Tibial nerve (tissue), 4 donors: Measurements from ENCODE around the gene GRB2.

Experiments used
- EP300 ChIP-seq, 2 donors: sonication (generic); formaldehyde crosslinking; IDR thresholded peaks; one replicate each; pipeline ENCODE4 v1.6.1; 2017; ENCODE audit warnings: antibody characterized with exemption in 2 of 2, mild to moderate bottlenecking in 1 of 2
- POLR2A ChIP-seq, 2 donors: fragments of 450-650 bp; IDR thresholded peaks; one replicate each; pipeline ENCODE4 v1.6.1; 2017; ENCODE audit warnings: antibody characterized with exemption in 2 of 2, mild to moderate bottlenecking in 2 of 2, moderate library complexity in 2 of 2
- TF ChIP-seq, protein P1 (sequence below), 5 experiments: fragments of 200-600 bp in 3 of 5; fragments of 450-650 bp in 2 of 5; sonication (generic) in 3 of 5; IDR thresholded peaks; one replicate each; pipeline ENCODE4 v1.5.1; 2016 to 2019; ENCODE audit warnings: antibody characterized with exemption in 5 of 5, mild to moderate bottlenecking in 3 of 5, moderate library complexity in 2 of 5

- TF ChIP-seq EP300 (IDR thresholded peaks at IDR 0.05) (no peak), POLR2A (IDR thresholded peaks at IDR 0.05) (no peak)
- TF ChIP-seq, protein P1, sequence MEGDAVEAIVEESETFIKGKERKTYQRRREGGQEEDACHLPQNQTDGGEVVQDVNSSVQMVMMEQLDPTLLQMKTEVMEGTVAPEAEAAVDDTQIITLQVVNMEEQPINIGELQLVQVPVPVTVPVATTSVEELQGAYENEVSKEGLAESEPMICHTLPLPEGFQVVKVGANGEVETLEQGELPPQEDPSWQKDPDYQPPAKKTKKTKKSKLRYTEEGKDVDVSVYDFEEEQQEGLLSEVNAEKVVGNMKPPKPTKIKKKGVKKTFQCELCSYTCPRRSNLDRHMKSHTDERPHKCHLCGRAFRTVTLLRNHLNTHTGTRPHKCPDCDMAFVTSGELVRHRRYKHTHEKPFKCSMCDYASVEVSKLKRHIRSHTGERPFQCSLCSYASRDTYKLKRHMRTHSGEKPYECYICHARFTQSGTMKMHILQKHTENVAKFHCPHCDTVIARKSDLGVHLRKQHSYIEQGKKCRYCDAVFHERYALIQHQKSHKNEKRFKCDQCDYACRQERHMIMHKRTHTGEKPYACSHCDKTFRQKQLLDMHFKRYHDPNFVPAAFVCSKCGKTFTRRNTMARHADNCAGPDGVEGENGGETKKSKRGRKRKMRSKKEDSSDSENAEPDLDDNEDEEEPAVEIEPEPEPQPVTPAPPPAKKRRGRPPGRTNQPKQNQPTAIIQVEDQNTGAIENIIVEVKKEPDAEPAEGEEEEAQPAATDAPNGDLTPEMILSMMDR (IDR thresholded peaks at IDR 0.05): no peak
These were observed 118.3 kb downstream of the GRB2 start for GRCh38 chr17:75287221-75287620.
